T-helper 1 cell treated with Interleukin-12 subunit alpha and Interleukin-12 subunit beta and Interleukin-4 antibody, amounts not matched to agents 30 μg/mL and 1 μg/mL, for 36 hours (primary cell): ENCODE data around the gene CAMTA1.

Source experiments
- H3K27ac Mint-ChIP-seq: one replicate; pipeline ENCODE4 v1.8.0; 2021; ENCODE audit warnings: mild to moderate bottlenecking, mixed read lengths
- H3K27me3 Mint-ChIP-seq: one replicate; pipeline ENCODE4 v1.8.0; 2021; ENCODE audit warnings: low read depth, mixed read lengths
- H3K36me3 Mint-ChIP-seq: one replicate; pipeline ENCODE4 v1.8.0; 2021; ENCODE audit warnings: low read depth, mixed read lengths
- H3K4me1 Mint-ChIP-seq: one replicate; pipeline ENCODE4 v1.8.0; 2021; ENCODE audit warnings: low read depth, mixed read lengths
- H3K4me3 Mint-ChIP-seq: one replicate; pipeline ENCODE4 v1.8.0; 2021; ENCODE audit warnings: mild to moderate bottlenecking, moderate library complexity, mixed read lengths
- H3K9me3 Mint-ChIP-seq: one replicate; pipeline ENCODE4 v1.8.0; 2021; ENCODE audit warnings: mixed read lengths

The CAMTA1 gene

GRCh38 chr1:7292036-7292681 is 506.9 kb downstream of the CAMTA1 start:
- Mint-ChIP-seq H3K4me3 (no peak overlapping the region), H3K9me3 (no peaks in the 10 kb centered on the region), H3K36me3 (no peaks in the 10 kb centered on the region), H3K27ac (no peak overlapping the region), H3K27me3 (no peaks in the 10 kb centered on the region), H3K4me1 (no peaks in the 10 kb centered on the region)

- no peaks in the 10 kb centered on the region for H3K27me3 Mint-ChIP-seq
Observed at GRCh38 chr1:7292714-7293419, 507.6 kb downstream of the CAMTA1 start.

GRCh38 chr1:7293702-7294629 is 508.7 kb downstream of the CAMTA1 start:
- H3K27me3 Mint-ChIP-seq: no peaks in the 10 kb centered on the region
- no peaks in the 10 kb centered on the region for H3K9me3 Mint-ChIP-seq
- H3K4me3 Mint-ChIP-seq: no peak overlapping the region
- no peak overlapping the region for H3K27ac Mint-ChIP-seq
- H3K4me1 Mint-ChIP-seq: no peaks in the 10 kb centered on the region
- H3K36me3 Mint-ChIP-seq: no peaks in the 10 kb centered on the region

More at GRCh38 chr1:7292714-7293419, 507.6 kb downstream of the CAMTA1 start:
- H3K36me3 Mint-ChIP-seq: no peaks in the 10 kb centered on the region
- H3K9me3 Mint-ChIP-seq: no peaks in the 10 kb centered on the region
- no peak overlapping the region for H3K27ac Mint-ChIP-seq
- no peak overlapping the region for H3K4me3 Mint-ChIP-seq
- no peaks in the 10 kb centered on the region for H3K4me1 Mint-ChIP-seq

GRCh38 chr1:7294636-7295035 is 509.4 kb downstream of the CAMTA1 start:
- Mint-ChIP-seq H3K4me3 (no peak overlapping the region), H3K27ac (no peak overlapping the region), H3K4me1 (no peaks in the 10 kb centered on the region), H3K27me3 (no peaks in the 10 kb centered on the region), H3K36me3 (no peaks in the 10 kb centered on the region), H3K9me3 (no peaks in the 10 kb centered on the region)

GRCh38 chr1:7295946-7296345 is 510.7 kb downstream of the CAMTA1 start:
- Mint-ChIP-seq H3K4me1 (no peaks in the 10 kb centered on the region), H3K27ac (no peak overlapping the region), H3K9me3 (no peaks in the 10 kb centered on the region), H3K27me3 (no peaks in the 10 kb centered on the region), H3K4me3 (no peak overlapping the region), H3K36me3 (no peaks in the 10 kb centered on the region)

- Mint-ChIP-seq H3K4me1 (no peaks in the 10 kb centered on the region), H3K27me3 (no peaks in the 10 kb centered on the region), H3K27ac (no peak overlapping the region), H3K36me3 (no peaks in the 10 kb centered on the region), H3K4me3 (no peak overlapping the region), H3K9me3 (no peaks in the 10 kb centered on the region)
Observed at GRCh38 chr1:7296968-7297367, 511.7 kb downstream of the CAMTA1 start.

- Mint-ChIP-seq H3K9me3 (no peaks in the 10 kb centered on the region), H3K4me3 (no peak overlapping the region), H3K27me3 (no peaks in the 10 kb centered on the region), H3K4me1 (no peaks in the 10 kb centered on the region), H3K36me3 (no peaks in the 10 kb centered on the region), H3K27ac (no peak overlapping the region)
Observed at GRCh38 chr1:7298145-7298544, 512.9 kb downstream of the CAMTA1 start.

- no peaks in the 10 kb centered on the region for H3K9me3 Mint-ChIP-seq
- no peak overlapping the region for H3K27ac Mint-ChIP-seq
- no peak overlapping the region for H3K4me3 Mint-ChIP-seq
- no peaks in the 10 kb centered on the region for H3K4me1 Mint-ChIP-seq
- no peaks in the 10 kb centered on the region for H3K27me3 Mint-ChIP-seq
- H3K36me3 Mint-ChIP-seq: no peaks in the 10 kb centered on the region
Observed at GRCh38 chr1:7298749-7299151, 513.5 kb downstream of the CAMTA1 start.

GRCh38 chr1:7299329-7299799 is 514.1 kb downstream of the CAMTA1 start:
- H3K27me3 Mint-ChIP-seq: no peaks in the 10 kb centered on the region
- H3K9me3 Mint-ChIP-seq: no peaks in the 10 kb centered on the region
- no peak overlapping the region for H3K4me3 Mint-ChIP-seq
- H3K36me3 Mint-ChIP-seq: no peaks in the 10 kb centered on the region
- no peaks in the 10 kb centered on the region for H3K4me1 Mint-ChIP-seq
- no peak overlapping the region for H3K27ac Mint-ChIP-seq

- no peak overlapping the region for H3K4me3 Mint-ChIP-seq
- H3K36me3 Mint-ChIP-seq: no peaks in the 10 kb centered on the region
Observed at GRCh38 chr1:7299994-7300393, 514.7 kb downstream of the CAMTA1 start.

GRCh38 chr1:7300893-7301663 is 515.8 kb downstream of the CAMTA1 start:
- Mint-ChIP-seq H3K4me3 (no peak overlapping the region), H3K27ac (no peak overlapping the region), H3K4me1 (no peaks in the 10 kb centered on the region)

More at GRCh38 chr1:7299994-7300393, 514.7 kb downstream of the CAMTA1 start:
- no peaks in the 10 kb centered on the region for H3K9me3 Mint-ChIP-seq
- H3K4me1 Mint-ChIP-seq: no peaks in the 10 kb centered on the region
- H3K27ac Mint-ChIP-seq: no peak overlapping the region
- H3K27me3 Mint-ChIP-seq: no peaks in the 10 kb centered on the region

GRCh38 chr1:7301664-7301981 is 516.4 kb downstream of the CAMTA1 start:
- H3K27ac Mint-ChIP-seq: no peak overlapping the region
- H3K27me3 Mint-ChIP-seq: no peaks in the 10 kb centered on the region
- H3K36me3 Mint-ChIP-seq: no peaks in the 10 kb centered on the region
- H3K4me1 Mint-ChIP-seq: no peaks in the 10 kb centered on the region
- H3K9me3 Mint-ChIP-seq: no peaks in the 10 kb centered on the region
- no peak overlapping the region for H3K4me3 Mint-ChIP-seq

More at GRCh38 chr1:7300893-7301663, 515.8 kb downstream of the CAMTA1 start:
- Mint-ChIP-seq H3K27me3 (no peaks in the 10 kb centered on the region), H3K36me3 (no peaks in the 10 kb centered on the region), H3K9me3 (no peaks in the 10 kb centered on the region)

- no peaks in the 10 kb centered on the region for H3K9me3 Mint-ChIP-seq
- no peaks in the 10 kb centered on the region for H3K4me1 Mint-ChIP-seq
- H3K36me3 Mint-ChIP-seq: no peaks in the 10 kb centered on the region
- no peak overlapping the region for H3K27ac Mint-ChIP-seq
- no peaks in the 10 kb centered on the region for H3K27me3 Mint-ChIP-seq
- no peak overlapping the region for H3K4me3 Mint-ChIP-seq
Observed at GRCh38 chr1:7302126-7302525, 516.9 kb downstream of the CAMTA1 start.

GRCh38 chr1:7302873-7303272 is 517.6 kb downstream of the CAMTA1 start:
- H3K27me3 Mint-ChIP-seq: no peaks in the 10 kb centered on the region
- H3K36me3 Mint-ChIP-seq: no peaks in the 10 kb centered on the region
- H3K9me3 Mint-ChIP-seq: peaks cover under 1% of the 10 kb centered on the region
- H3K27ac Mint-ChIP-seq: no peak overlapping the region
- H3K4me3 Mint-ChIP-seq: no peak overlapping the region
- H3K4me1 Mint-ChIP-seq: no peaks in the 10 kb centered on the region
